Measurements from ENCODE around the gene TMEM79. TPM values are rescaled to one million over a fixed set of nuclear protein-coding genes. Genes with fewer than 3 reads are reported as not detected.

The TMEM79 gene, protein sequence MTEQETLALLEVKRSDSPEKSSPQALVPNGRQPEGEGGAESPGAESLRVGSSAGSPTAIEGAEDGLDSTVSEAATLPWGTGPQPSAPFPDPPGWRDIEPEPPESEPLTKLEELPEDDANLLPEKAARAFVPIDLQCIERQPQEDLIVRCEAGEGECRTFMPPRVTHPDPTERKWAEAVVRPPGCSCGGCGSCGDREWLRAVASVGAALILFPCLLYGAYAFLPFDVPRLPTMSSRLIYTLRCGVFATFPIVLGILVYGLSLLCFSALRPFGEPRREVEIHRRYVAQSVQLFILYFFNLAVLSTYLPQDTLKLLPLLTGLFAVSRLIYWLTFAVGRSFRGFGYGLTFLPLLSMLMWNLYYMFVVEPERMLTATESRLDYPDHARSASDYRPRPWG
- total RNA-seq (2014; rRNA removed; shearing (Covaris generic)) (5.0 and 6.2 TPM in 2 replicates), total RNA-seq (2022) (6.8 and 7.4 TPM in 2 replicates), Bru-seq, nascent RNA (percentile 44 among the genes with signal in this experiment), BruChase-seq, experiment 1, labeled RNA remaining after a 6-hour chase (percentile 48 among the genes with signal in this experiment), BruChase-seq, experiment 2, labeled RNA remaining after a 2-hour chase (percentile 47 among the genes with signal in this experiment)
- long read RNA-seq, transcript TMEM79-201 (4 exons, 2,191 nt): major isoform, 13 of 19 reads
- long read RNA-seq, partial matches to known transcripts: 2 of 19 reads
- long read RNA-seq, other reads (novel, unspliced or antisense): 4 of 19 reads

DNA sequence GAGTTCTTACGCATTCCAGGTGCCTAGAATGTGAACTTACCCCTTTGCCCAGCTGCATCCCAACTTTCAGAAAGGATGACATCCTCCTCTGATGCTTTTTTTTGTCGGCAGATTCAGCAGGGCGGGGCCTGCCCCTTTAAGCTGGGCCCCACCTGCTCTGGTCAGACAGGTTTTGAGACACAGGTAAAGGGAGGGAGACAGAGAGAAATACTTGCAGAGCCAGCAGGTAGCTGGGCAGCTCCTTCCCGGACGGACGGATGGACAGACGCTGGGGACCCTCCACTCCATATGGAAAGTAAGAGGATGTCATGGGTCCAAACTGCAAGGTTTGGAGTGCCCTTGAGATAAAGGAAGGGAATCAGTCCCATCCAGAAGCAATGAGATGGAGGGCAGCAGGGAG is at the start of gene TMEM79:
TMEM79 (plus strand) TSS at position 214 of the 400 bp plus-strand sequence. CDS start 902 bp downstream, outside the sequence.
- H3K36me3 ChIP-seq (ENCODE audit: insufficient read depth, low read length): peaks cover 16% of the 10 kb centered on the region
- TF ChIP-seq, protein P1, sequence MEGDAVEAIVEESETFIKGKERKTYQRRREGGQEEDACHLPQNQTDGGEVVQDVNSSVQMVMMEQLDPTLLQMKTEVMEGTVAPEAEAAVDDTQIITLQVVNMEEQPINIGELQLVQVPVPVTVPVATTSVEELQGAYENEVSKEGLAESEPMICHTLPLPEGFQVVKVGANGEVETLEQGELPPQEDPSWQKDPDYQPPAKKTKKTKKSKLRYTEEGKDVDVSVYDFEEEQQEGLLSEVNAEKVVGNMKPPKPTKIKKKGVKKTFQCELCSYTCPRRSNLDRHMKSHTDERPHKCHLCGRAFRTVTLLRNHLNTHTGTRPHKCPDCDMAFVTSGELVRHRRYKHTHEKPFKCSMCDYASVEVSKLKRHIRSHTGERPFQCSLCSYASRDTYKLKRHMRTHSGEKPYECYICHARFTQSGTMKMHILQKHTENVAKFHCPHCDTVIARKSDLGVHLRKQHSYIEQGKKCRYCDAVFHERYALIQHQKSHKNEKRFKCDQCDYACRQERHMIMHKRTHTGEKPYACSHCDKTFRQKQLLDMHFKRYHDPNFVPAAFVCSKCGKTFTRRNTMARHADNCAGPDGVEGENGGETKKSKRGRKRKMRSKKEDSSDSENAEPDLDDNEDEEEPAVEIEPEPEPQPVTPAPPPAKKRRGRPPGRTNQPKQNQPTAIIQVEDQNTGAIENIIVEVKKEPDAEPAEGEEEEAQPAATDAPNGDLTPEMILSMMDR (conservative IDR thresholded peaks at IDR 0.05; ENCODE audit: low read length): no peak
- TF ChIP-seq EZH2phosphoT487 (IDR thresholded peaks at IDR 0.05; ENCODE audit: borderline replicate concordance, low read depth, low read length): no peak
- peak within 1 kb of the TSS; percentile 90 for H2AFZ ChIP-seq (ENCODE audit: low read length)
- no peak for DNase-seq (ENCODE audit: low spot score)
- peaks cover 26% of the 10 kb centered on the region for H3K4me1 ChIP-seq (ENCODE audit: insufficient read depth, low read length, poor library complexity, severe bottlenecking)
- H3K4me2 ChIP-seq (ENCODE audit: low read length): peak within 1 kb of the TSS; percentile 83
- peak within 1 kb of the TSS; percentile 82 for H3K4me3 ChIP-seq (ENCODE audit: low read depth, low read length, poor library complexity, severe bottlenecking)
- H3K79me2 ChIP-seq (ENCODE audit: insufficient read depth, low read depth, low read length): peaks cover 33% of the 10 kb centered on the region
- peak within 1 kb of the TSS; percentile 31 for H3K27ac ChIP-seq (ENCODE audit: low read depth, low read length, poor library complexity, severe bottlenecking)
- no TSS peak for BruUV-seq (replicated peaks)
- POLR2A ChIA-PET: interaction anchor here (0.9 kb wide), 1 partner anchor 13 kb away, joined by 4 read pairs; no protein-coding TSS in a partner anchor
- no peaks in the 10 kb centered on the region for H3K9me3 ChIP-seq (ENCODE audit: low read length)
- no peaks in the 10 kb centered on the region for H3K9me2 ChIP-seq (ENCODE audit: insufficient read depth, low read length)
- intact Hi-C loops (cut with micrococcal nuclease; ENCODE audit: unreplicated experiment): no loop called here
- CTCF ChIA-PET (ENCODE audit: unreplicated experiment): interaction anchor here (1.3 kb wide), 1 partner anchor 137 kb away, joined by 3 read pairs; no protein-coding TSS in a partner anchor
- H4K20me1 ChIP-seq (ENCODE audit: insufficient read depth, low read length): peaks cover 16% of the 10 kb centered on the region; the same call in 1 of the 2 replicates

DNA sequence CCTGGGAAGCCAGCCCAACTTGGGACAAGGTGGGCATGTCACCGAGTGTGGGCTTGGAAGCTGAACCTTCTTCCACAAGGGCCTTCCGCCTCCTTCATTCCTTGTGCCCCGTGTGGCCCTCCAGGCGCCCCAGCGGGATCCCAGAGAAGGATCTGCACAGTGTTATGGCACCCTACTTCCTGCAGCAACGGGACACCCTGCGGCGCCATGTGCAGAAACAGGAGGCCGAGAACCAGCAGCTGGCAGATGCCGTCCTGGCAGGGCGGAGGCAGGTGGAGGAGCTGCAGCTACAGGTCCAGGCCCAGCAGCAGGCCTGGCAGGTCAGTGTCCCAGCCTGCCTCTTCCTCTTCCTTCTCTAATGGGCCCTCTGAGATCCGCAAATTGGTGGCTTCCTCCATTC is 48.0 kb upstream of the TMEM79 start:
- Histone ChIP-seq H3K4me3 (ENCODE audit: low read depth, low read length, poor library complexity, severe bottlenecking) (no peak overlapping the region), H2AFZ (ENCODE audit: low read length) (no peak overlapping the region), H3K9me3 (ENCODE audit: low read length) (no peaks in the 10 kb centered on the region), H4K20me1 (ENCODE audit: insufficient read depth, low read length) (no peaks in the 10 kb centered on the region), H3K79me2 (ENCODE audit: insufficient read depth, low read depth, low read length) (no peaks in the 10 kb centered on the region), H3K27ac (ENCODE audit: low read depth, low read length, poor library complexity, severe bottlenecking) (no peak overlapping the region), H3K4me2 (ENCODE audit: low read length) (no peak overlapping the region), H3K9me2 (ENCODE audit: insufficient read depth, low read length) (no peaks in the 10 kb centered on the region), H3K4me1 (ENCODE audit: insufficient read depth, low read length, poor library complexity, severe bottlenecking) (no peaks in the 10 kb centered on the region), H3K36me3 (ENCODE audit: insufficient read depth, low read length) (peaks cover 52% of the 10 kb centered on the region; the same call in 1 of the 2 replicates)
- POLR2A ChIA-PET: no interaction called here
- BruUV-seq (replicated peaks): no TSS peak
- CTCF ChIA-PET (ENCODE audit: unreplicated experiment): no interaction called here
- no peak for TF ChIP-seq EZH2phosphoT487 (IDR thresholded peaks at IDR 0.05; ENCODE audit: borderline replicate concordance, low read depth, low read length)
- TF ChIP-seq, protein P1 (conservative IDR thresholded peaks at IDR 0.05; ENCODE audit: low read length): no peak
- intact Hi-C loops (cut with micrococcal nuclease; ENCODE audit: unreplicated experiment): no loop called here
- no peak for DNase-seq (ENCODE audit: low spot score)
